GM23338 (cell line): Measurements from ENCODE around the gene PLIN5.

Experiments
- CREB1 ChIP-seq: fragments of 250-450 bp; sonication (Bioruptor Pico); IDR thresholded peaks from 2 replicates; pipeline ENCODE4 v1.5.0; 2020; ENCODE audit warnings: low read depth, mild to moderate bottlenecking, moderate library complexity
- EZH2 ChIP-seq: fragments of 200-600 bp; sonication (generic); IDR thresholded peaks from one replicate; pipeline ENCODE4 v1.8.0; 2017; ENCODE audit warnings: antibody characterized with exemption, mild to moderate bottlenecking, low read depth; ENCODE audit not compliant: unreplicated experiment
- EZH2phosphoT487 ChIP-seq: fragments of 200-600 bp; sonication (generic); IDR thresholded peaks from one replicate; pipeline ENCODE4 v1.8.1; 2018; ENCODE audit warnings: antibody characterized with exemption; ENCODE audit not compliant: unreplicated experiment
- JUNB ChIP-seq: IDR thresholded peaks from one replicate; pipeline ENCODE4 v1.6.1; 2016; ENCODE audit warnings: antibody characterized with exemption; ENCODE audit not compliant: unreplicated experiment
- NANOG ChIP-seq: IDR thresholded peaks from 2 replicates; pipeline ENCODE4 v1.6.1; 2016; ENCODE audit warnings: antibody characterized with exemption, borderline replicate concordance
- POLR2AphosphoS5 ChIP-seq: IDR thresholded peaks from 2 replicates; pipeline ENCODE4 v1.6.1; 2016; ENCODE audit warnings: antibody characterized with exemption, low read depth
- ZNF114 ChIP-seq: fragments of 250-450 bp; sonication (Bioruptor Pico); IDR thresholded peaks from 2 replicates; pipeline ENCODE4 v1.5.0; 2020; ENCODE audit warnings: mild to moderate bottlenecking, moderate library complexity
- ZNF331 ChIP-seq: fragments of 250-450 bp; sonication (Bioruptor Pico); IDR thresholded peaks from 2 replicates; pipeline ENCODE4 v1.5.0; 2020; ENCODE audit warnings: low read depth, mild to moderate bottlenecking, moderate library complexity
- TF ChIP-seq, protein P1 (sequence below), 2 experiments: fragments of 200-600 bp in 1 of 2; sonication (generic) in 1 of 2; conservative IDR thresholded peaks; 2 replicates each; pipeline versions ENCODE4 v1.5.1 to v1.6.1; 2016 to 2017; ENCODE audit warnings: antibody characterized with exemption in 2 of 2, low read depth in 2 of 2, mild to moderate bottlenecking in 2 of 2, moderate library complexity in 1 of 2
- TF ChIP-seq, protein P2 (sequence below): IDR thresholded peaks from one replicate; pipeline ENCODE4 v1.6.1; 2018; ENCODE audit warnings: antibody characterized with exemption; ENCODE audit not compliant: unreplicated experiment
- TF ChIP-seq, protein P3 (sequence below): IDR thresholded peaks from 2 replicates; pipeline ENCODE4 v1.6.1; 2016; ENCODE audit warnings: antibody characterized with exemption
- TF ChIP-seq, protein P4 (sequence below): fragments of 250-450 bp; sonication (Bioruptor Pico); IDR thresholded peaks from 2 replicates; pipeline ENCODE4 v1.5.0; 2020; ENCODE audit warnings: mild to moderate bottlenecking, moderate library complexity

DNA sequence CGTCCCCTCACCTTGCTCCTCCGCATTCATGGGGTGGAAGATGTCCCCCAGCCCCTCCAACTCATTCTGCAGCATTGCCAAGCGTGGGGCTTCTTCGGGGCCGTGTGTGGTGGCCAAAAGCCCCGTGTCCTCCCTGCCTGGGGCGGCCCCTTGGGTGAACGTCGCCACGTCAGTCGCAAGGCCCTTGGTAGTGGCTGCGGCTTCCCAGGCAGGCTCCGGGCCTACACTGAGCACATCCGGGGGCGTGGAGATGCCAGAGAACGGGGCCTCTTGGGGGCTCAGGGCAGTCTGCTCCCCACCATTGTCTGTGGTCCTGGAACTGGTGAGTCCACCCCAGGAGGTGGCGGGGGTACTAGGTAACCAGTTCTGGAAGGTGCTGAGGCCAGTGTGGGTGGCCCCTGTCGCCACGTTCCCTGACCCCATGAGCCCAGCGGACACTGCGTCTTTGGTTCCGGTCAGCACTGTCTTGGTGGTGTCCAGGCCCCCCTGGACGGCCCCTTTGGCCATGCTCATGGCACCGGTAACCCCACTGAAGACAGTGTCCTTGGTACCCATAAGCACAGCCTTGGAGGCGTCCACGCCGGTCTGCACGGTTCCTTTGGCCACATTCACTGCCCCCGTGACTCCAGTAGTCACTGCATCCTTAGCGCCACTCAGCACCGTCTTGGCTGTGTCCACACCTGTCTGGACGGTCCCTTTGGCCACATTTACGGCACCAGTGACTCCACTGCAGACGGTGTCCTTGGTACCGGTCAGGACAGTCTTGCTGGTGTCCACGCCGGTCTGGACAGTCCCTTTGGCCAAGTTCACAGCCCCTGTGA, 24.4 kb downstream of the PLIN5 start:
- TF ChIP-seq, protein P1, sequence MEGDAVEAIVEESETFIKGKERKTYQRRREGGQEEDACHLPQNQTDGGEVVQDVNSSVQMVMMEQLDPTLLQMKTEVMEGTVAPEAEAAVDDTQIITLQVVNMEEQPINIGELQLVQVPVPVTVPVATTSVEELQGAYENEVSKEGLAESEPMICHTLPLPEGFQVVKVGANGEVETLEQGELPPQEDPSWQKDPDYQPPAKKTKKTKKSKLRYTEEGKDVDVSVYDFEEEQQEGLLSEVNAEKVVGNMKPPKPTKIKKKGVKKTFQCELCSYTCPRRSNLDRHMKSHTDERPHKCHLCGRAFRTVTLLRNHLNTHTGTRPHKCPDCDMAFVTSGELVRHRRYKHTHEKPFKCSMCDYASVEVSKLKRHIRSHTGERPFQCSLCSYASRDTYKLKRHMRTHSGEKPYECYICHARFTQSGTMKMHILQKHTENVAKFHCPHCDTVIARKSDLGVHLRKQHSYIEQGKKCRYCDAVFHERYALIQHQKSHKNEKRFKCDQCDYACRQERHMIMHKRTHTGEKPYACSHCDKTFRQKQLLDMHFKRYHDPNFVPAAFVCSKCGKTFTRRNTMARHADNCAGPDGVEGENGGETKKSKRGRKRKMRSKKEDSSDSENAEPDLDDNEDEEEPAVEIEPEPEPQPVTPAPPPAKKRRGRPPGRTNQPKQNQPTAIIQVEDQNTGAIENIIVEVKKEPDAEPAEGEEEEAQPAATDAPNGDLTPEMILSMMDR (conservative IDR thresholded peaks at IDR 0.05; ENCODE audit: low read depth in 2 of 2) = no peak
- TF ChIP-seq, protein P2, sequence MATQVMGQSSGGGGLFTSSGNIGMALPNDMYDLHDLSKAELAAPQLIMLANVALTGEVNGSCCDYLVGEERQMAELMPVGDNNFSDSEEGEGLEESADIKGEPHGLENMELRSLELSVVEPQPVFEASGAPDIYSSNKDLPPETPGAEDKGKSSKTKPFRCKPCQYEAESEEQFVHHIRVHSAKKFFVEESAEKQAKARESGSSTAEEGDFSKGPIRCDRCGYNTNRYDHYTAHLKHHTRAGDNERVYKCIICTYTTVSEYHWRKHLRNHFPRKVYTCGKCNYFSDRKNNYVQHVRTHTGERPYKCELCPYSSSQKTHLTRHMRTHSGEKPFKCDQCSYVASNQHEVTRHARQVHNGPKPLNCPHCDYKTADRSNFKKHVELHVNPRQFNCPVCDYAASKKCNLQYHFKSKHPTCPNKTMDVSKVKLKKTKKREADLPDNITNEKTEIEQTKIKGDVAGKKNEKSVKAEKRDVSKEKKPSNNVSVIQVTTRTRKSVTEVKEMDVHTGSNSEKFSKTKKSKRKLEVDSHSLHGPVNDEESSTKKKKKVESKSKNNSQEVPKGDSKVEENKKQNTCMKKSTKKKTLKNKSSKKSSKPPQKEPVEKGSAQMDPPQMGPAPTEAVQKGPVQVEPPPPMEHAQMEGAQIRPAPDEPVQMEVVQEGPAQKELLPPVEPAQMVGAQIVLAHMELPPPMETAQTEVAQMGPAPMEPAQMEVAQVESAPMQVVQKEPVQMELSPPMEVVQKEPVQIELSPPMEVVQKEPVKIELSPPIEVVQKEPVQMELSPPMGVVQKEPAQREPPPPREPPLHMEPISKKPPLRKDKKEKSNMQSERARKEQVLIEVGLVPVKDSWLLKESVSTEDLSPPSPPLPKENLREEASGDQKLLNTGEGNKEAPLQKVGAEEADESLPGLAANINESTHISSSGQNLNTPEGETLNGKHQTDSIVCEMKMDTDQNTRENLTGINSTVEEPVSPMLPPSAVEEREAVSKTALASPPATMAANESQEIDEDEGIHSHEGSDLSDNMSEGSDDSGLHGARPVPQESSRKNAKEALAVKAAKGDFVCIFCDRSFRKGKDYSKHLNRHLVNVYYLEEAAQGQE = no peak
- no peak for TF ChIP-seq EZH2
- TF ChIP-seq POLR2AphosphoS5 = no peak
- TF ChIP-seq JUNB = no peak
- TF ChIP-seq EZH2phosphoT487 = no peak
- TF ChIP-seq CREB1 (CRISPR knock-in tag) = no peak
- TF ChIP-seq NANOG = no peak
- TF ChIP-seq, protein P3, sequence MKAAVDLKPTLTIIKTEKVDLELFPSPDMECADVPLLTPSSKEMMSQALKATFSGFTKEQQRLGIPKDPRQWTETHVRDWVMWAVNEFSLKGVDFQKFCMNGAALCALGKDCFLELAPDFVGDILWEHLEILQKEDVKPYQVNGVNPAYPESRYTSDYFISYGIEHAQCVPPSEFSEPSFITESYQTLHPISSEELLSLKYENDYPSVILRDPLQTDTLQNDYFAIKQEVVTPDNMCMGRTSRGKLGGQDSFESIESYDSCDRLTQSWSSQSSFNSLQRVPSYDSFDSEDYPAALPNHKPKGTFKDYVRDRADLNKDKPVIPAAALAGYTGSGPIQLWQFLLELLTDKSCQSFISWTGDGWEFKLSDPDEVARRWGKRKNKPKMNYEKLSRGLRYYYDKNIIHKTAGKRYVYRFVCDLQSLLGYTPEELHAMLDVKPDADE = no peak
- no peak for TF ChIP-seq ZNF114 (CRISPR knock-in tag)
- TF ChIP-seq ZNF331 (CRISPR knock-in tag) = no peak
- TF ChIP-seq, protein P4, sequence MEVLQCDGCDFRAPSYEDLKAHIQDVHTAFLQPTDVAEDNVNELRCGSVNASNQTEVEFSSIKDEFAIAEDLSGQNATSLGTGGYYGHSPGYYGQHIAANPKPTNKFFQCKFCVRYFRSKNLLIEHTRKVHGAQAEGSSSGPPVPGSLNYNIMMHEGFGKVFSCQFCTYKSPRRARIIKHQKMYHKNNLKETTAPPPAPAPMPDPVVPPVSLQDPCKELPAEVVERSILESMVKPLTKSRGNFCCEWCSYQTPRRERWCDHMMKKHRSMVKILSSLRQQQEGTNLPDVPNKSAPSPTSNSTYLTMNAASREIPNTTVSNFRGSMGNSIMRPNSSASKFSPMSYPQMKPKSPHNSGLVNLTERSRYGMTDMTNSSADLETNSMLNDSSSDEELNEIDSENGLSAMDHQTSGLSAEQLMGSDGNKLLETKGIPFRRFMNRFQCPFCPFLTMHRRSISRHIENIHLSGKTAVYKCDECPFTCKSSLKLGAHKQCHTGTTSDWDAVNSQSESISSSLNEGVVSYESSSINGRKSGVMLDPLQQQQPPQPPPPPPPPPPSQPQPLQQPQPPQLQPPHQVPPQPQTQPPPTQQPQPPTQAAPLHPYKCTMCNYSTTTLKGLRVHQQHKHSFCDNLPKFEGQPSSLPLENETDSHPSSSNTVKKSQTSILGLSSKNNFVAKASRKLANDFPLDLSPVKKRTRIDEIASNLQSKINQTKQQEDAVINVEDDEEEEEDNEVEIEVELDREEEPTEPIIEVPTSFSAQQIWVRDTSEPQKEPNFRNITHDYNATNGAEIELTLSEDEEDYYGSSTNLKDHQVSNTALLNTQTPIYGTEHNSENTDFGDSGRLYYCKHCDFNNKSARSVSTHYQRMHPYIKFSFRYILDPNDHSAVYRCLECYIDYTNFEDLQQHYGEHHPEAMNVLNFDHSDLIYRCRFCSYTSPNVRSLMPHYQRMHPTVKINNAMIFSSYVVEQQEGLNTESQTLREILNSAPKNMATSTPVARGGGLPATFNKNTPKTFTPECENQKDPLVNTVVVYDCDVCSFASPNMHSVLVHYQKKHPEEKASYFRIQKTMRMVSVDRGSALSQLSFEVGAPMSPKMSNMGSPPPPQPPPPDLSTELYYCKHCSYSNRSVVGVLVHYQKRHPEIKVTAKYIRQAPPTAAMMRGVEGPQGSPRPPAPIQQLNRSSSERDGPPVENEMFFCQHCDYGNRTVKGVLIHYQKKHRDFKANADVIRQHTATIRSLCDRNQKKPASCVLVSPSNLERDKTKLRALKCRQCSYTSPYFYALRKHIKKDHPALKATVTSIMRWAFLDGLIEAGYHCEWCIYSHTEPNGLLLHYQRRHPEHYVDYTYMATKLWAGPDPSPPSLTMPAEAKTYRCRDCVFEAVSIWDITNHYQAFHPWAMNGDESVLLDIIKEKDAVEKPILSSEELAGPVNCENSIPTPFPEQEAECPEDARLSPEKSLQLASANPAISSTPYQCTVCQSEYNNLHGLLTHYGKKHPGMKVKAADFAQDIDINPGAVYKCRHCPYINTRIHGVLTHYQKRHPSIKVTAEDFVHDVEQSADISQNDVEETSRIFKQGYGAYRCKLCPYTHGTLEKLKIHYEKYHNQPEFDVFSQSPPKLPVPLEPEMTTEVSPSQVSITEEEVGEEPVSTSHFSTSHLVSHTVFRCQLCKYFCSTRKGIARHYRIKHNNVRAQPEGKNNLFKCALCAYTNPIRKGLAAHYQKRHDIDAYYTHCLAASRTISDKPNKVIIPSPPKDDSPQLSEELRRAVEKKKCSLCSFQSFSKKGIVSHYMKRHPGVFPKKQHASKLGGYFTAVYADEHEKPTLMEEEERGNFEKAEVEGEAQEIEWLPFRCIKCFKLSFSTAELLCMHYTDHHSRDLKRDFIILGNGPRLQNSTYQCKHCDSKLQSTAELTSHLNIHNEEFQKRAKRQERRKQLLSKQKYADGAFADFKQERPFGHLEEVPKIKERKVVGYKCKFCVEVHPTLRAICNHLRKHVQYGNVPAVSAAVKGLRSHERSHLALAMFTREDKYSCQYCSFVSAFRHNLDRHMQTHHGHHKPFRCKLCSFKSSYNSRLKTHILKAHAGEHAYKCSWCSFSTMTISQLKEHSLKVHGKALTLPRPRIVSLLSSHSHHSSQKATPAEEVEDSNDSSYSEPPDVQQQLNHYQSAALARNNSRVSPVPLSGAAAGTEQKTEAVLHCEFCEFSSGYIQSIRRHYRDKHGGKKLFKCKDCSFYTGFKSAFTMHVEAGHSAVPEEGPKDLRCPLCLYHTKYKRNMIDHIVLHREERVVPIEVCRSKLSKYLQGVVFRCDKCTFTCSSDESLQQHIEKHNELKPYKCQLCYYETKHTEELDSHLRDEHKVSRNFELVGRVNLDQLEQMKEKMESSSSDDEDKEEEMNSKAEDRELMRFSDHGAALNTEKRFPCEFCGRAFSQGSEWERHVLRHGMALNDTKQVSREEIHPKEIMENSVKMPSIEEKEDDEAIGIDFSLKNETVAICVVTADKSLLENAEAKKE (CRISPR knock-in tag) = no peak
